ENCODE results near the gene AQP9.

AQP9 gene

GRCh38 chr15:58161436-58161930 is 23.3 kb downstream of the AQP9 start:
- TF ChIP-seq CTCF (IDR thresholded peaks at IDR 0.05; ENCODE audit: insufficient read depth, low read depth, low read length, missing control alignments): no peak
- DNase-seq (ENCODE audit: low read depth): no peak
- no peak overlapping the region for H3K4me3 ChIP-seq (ENCODE audit: low read depth, low read length)

GRCh38 chr15:58163985-58164384 is 25.8 kb downstream of the AQP9 start:
- no peak overlapping the region for H3K4me3 ChIP-seq (ENCODE audit: low read depth, low read length)
- no peak for TF ChIP-seq CTCF (IDR thresholded peaks at IDR 0.05; ENCODE audit: insufficient read depth, low read depth, low read length, missing control alignments)
- no peak for DNase-seq (ENCODE audit: low read depth)

- DNase-seq (ENCODE audit: low read depth): no peak
- no peak overlapping the region for H3K4me3 ChIP-seq (ENCODE audit: low read depth, low read length)
- TF ChIP-seq CTCF (IDR thresholded peaks at IDR 0.05; ENCODE audit: insufficient read depth, low read depth, low read length, missing control alignments): no peak
These were observed 26.7 kb downstream of the AQP9 start for GRCh38 chr15:58164926-58165325.

GRCh38 chr15:58165661-58166060 is 27.5 kb downstream of the AQP9 start:
- no peak for TF ChIP-seq CTCF (IDR thresholded peaks at IDR 0.05; ENCODE audit: insufficient read depth, low read depth, low read length, missing control alignments)
- H3K4me3 ChIP-seq (ENCODE audit: low read depth, low read length): no peak overlapping the region
- no peak for DNase-seq (ENCODE audit: low read depth)

GRCh38 chr15:58167095-58167691 is 29.0 kb downstream of the AQP9 start:
- no peak for TF ChIP-seq CTCF (IDR thresholded peaks at IDR 0.05; ENCODE audit: insufficient read depth, low read depth, low read length, missing control alignments)
- no peak overlapping the region for H3K4me3 ChIP-seq (ENCODE audit: low read depth, low read length)
- peak; percentile 18 for DNase-seq (ENCODE audit: low read depth)

- H3K4me3 ChIP-seq (ENCODE audit: low read depth, low read length): no peak overlapping the region
- no peak for TF ChIP-seq CTCF (IDR thresholded peaks at IDR 0.05; ENCODE audit: insufficient read depth, low read depth, low read length, missing control alignments)
These were observed 31.8 kb downstream of the AQP9 start for GRCh38 chr15:58169934-58170333.

GRCh38 chr15:58171476-58172061 is 33.4 kb downstream of the AQP9 start:
- no peak overlapping the region for H3K4me3 ChIP-seq (ENCODE audit: low read depth, low read length)
- no peak for DNase-seq (ENCODE audit: low read depth)
- no peak for TF ChIP-seq CTCF (IDR thresholded peaks at IDR 0.05; ENCODE audit: insufficient read depth, low read depth, low read length, missing control alignments)

More at GRCh38 chr15:58169934-58170333, 31.8 kb downstream of the AQP9 start:
- DNase-seq (ENCODE audit: low read depth): no peak
